Fibroblast of mammary gland (primary cell): ENCODE data around the gene ZNF75A.

Source experiments
- DNase-seq: peaks from one replicate; pipeline ENCODE4 v3.0.0-alpha.2; 2010; ENCODE audit warnings: low read depth
- H3K4me3 ChIP-seq: 2 replicates; pipeline ENCODE4 v1.5.1; 2011; ENCODE audit warnings: low read depth, mild to moderate bottlenecking, low read length, moderate library complexity; ENCODE audit not compliant: control insufficient read depth
- TF ChIP-seq, protein P1 (sequence below): conservative IDR thresholded peaks from 2 replicates; pipeline ENCODE4 v1.5.1; 2011; ENCODE audit warnings: low read depth, low read length, inconsistent platforms; ENCODE audit not compliant: control insufficient read depth, insufficient read depth

ZNF75A gene

DNA sequence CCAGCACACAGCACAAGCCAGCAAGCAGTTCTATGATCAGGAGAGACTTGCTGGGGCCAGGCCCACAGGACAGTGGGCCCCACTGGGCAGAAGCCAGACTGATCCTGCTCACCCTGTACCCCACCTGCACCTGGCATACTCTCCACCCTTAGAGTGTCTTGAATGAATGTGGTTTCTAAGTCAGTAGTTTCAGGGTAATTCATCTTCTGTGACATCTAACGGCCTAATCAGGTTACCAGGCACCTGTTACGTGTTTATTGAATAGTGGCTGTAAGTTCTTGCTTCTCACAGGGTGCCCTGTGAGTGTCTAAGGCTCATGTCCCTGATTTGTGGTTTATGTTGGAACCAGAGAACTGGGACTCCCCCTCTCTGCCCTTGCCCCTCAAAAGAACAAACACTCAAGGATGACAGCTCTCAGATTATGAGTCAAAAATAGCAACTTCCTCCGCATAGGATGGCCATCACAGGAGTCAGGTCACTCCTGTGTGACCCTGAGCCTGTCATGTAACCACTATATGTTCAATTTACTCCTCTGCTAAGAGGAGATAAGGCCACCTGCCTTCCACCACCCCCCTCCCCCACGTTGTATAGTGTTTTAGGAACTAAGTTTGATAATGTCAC, 43.4 kb downstream of the ZNF75A start:
- TF ChIP-seq, protein P1, sequence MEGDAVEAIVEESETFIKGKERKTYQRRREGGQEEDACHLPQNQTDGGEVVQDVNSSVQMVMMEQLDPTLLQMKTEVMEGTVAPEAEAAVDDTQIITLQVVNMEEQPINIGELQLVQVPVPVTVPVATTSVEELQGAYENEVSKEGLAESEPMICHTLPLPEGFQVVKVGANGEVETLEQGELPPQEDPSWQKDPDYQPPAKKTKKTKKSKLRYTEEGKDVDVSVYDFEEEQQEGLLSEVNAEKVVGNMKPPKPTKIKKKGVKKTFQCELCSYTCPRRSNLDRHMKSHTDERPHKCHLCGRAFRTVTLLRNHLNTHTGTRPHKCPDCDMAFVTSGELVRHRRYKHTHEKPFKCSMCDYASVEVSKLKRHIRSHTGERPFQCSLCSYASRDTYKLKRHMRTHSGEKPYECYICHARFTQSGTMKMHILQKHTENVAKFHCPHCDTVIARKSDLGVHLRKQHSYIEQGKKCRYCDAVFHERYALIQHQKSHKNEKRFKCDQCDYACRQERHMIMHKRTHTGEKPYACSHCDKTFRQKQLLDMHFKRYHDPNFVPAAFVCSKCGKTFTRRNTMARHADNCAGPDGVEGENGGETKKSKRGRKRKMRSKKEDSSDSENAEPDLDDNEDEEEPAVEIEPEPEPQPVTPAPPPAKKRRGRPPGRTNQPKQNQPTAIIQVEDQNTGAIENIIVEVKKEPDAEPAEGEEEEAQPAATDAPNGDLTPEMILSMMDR, result no peak
- H3K4me3 ChIP-seq, result no peak overlapping the region
- DNase-seq, result no peak

DNA sequence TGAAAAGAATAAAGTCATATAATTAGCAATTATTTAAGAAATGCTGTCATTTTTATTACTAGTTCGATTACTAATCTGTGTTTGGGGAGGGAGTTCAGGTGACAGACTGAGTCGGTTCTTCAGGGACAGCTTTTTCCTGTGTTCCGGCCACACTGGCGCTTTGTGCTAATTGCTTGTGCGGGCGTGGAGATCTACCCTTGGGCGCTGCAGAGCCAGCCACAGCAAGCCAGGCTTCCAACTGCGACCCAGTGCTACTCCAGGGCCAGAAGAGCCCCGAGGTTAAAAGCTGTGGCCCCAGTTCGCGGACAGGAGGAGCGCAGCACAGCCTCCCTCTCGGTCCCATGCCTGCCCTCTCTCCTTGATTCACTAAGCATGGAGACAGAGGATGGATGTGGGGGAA, 43.9 kb downstream of the ZNF75A start:
- no peak overlapping the region for H3K4me3 ChIP-seq
- TF ChIP-seq, protein P1, result no peak
- DNase-seq, result no peak

DNA sequence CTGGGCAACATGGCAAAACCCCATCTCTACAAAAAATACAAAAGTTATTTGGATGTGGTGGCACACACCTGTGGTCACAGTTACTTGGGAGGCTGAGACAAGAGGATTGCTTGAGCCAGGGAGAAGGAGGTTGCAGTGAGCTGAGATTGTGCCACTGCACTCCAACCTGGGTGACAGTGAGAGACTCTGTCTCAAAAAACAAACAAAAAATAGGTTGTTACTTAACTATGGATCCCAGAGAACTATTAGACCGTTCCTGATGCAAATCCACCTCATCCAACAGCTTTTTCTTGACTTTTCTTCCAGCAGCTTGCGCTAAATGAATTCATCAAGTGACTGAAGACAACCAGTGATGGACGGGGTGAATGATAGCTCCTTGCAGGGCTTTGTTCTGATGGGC, 50.3 kb downstream of the ZNF75A start, which contains the start of gene OR2C1:
TSS of gene OR2C1 (plus strand) at position 301 of the 400 bp plus-strand sequence. CDS start at position 353, 52 bp downstream.
- DNase-seq, result no peak
- TF ChIP-seq, protein P1, result no peak
- no peak within 1 kb of the TSS for H3K4me3 ChIP-seq

DNA sequence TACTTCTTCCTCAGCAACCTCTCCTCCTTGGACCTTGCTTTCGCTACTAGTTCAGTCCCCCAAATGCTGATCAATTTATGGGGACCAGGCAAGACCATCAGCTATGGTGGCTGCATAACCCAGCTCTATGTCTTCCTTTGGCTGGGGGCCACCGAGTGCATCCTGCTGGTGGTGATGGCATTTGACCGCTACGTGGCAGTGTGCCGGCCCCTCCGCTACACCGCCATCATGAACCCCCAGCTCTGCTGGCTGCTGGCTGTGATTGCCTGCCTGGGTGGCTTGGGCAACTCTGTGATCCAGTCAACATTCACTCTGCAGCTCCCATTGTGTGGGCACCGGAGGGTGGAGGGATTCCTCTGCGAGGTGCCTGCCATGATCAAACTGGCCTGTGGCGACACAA, 50.8 kb downstream of the ZNF75A start:
- H3K4me3 ChIP-seq, result no peak overlapping the region
- TF ChIP-seq, protein P1, result no peak

DNA sequence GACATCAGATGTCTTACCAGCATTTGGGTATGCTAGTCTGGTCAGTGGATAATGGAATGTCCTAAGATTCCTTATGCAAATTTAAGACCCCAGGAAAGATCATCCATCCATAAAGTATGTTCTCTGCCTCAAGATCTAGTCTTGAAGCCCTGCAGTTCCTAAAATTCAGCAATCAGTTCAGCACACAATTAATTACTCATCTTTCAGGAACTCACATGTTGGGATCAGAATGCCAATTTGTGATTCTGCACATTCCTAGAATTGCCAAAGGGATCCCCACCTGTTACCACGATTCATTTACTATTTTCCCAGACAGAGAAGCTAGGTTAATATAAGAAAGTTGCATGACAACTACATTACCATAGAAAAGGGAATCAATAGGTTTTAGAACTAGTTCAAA, 53.6 kb downstream of the ZNF75A start:
- no peak overlapping the region for H3K4me3 ChIP-seq
- no peak for DNase-seq
- TF ChIP-seq, protein P1, result no peak

More for the DNA sequence above, 50.8 kb downstream of the ZNF75A start:
- DNase-seq, result no peak

DNA sequence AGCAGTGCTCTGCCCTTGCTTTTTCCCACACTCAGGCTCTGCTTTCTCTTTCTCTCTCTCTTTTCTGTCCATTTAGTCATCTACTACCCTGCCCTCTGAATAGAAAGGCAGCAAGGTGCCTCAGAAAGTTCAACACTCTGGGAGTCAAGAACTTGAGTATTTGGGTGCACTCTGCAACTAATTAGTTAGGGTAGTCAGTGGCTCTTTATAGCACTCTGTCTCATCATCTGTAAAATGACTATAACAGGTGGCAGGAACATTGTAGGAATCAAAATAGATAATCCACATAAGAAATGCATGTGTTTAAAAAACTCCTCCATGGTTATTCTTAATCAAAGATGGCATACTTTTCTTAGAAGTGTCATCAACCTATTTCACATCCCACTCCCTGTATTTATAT, 57.6 kb downstream of the ZNF75A start:
- DNase-seq, result no peak
- H3K4me3 ChIP-seq, result no peak overlapping the region
- TF ChIP-seq, protein P1, result no peak

DNA sequence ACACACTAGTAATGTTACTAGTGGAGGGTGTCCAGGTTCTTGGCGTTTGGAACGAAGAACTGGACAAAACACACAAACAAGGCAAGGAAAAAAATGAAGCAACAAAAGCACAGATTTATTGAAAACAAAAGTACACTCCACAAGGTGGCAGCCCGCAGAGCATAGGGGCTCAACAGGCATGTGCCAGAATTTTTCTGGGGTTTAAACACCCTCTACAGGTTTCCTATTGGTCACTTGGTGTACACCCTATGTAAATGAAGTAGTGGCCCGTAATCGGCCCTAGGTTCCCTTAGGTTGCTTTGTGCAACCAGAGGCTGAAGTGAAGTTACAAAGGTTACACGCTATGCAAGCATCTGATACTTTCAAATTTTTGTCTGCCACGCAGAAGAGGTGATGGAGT, 58.5 kb downstream of the ZNF75A start:
- DNase-seq, result no peak
- no peak overlapping the region for H3K4me3 ChIP-seq
- TF ChIP-seq, protein P1, result no peak
